ENCODE results near the gene SLC25A23.

DNA sequence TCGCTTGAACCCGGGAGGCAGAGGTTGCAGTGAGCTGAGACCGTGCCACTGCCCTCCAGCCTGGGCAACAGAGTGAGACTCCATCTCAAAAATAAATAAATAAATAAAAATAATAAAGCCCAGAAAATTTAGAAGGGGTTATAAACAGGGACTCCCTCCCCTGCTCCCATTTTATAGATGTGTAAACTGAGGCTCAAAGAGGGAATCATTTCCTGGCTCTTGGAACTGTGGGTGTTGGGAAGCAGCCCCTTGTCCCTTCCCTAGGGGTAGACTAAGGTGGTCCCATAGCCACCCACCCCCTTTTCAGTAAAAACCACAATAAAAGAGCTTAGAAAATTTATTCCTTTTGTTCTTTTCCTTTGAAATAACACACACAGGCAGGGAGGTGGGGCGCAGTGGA lies 19.8 kb downstream of the SLC25A23 start:
- TF ChIP-seq, protein P1, sequence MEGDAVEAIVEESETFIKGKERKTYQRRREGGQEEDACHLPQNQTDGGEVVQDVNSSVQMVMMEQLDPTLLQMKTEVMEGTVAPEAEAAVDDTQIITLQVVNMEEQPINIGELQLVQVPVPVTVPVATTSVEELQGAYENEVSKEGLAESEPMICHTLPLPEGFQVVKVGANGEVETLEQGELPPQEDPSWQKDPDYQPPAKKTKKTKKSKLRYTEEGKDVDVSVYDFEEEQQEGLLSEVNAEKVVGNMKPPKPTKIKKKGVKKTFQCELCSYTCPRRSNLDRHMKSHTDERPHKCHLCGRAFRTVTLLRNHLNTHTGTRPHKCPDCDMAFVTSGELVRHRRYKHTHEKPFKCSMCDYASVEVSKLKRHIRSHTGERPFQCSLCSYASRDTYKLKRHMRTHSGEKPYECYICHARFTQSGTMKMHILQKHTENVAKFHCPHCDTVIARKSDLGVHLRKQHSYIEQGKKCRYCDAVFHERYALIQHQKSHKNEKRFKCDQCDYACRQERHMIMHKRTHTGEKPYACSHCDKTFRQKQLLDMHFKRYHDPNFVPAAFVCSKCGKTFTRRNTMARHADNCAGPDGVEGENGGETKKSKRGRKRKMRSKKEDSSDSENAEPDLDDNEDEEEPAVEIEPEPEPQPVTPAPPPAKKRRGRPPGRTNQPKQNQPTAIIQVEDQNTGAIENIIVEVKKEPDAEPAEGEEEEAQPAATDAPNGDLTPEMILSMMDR (IDR thresholded peaks at IDR 0.05) = no peak
- no peak for TF ChIP-seq EP300 (IDR thresholded peaks at IDR 0.05)
- no peak for TF ChIP-seq POLR2A (IDR thresholded peaks at IDR 0.05)
